ENCODE data around the gene SIDT1. TPM values are rescaled to one million over a fixed set of nuclear protein-coding genes. Genes with fewer than 3 reads are reported as not detected.

Gene SIDT1
- total and polyA plus RNA-seq, 2 donors (not counting 1 experiment from before 2014, with no cell fraction given) = 53.2 to 84.4 TPM

GRCh38 chr3:113565555-113565954 is 33.2 kb downstream of the SIDT1 start:
- no peak overlapping the region for H3K4me3 Mint-ChIP-seq
- no peak overlapping the region for H3K27ac Mint-ChIP-seq
- intact Hi-C loops (cut with micrococcal nuclease) = no loop called here
- Histone ChIP-seq H3K4me2 (replicated peaks; ENCODE audit: low read depth, low read length, poor library complexity, severe bottlenecking) (no peak overlapping the region), H3K36me3 (replicated peaks in 1 of 2; ENCODE audit: control extremely low read depth in 1 of 2, control insufficient read depth in 1 of 2, extremely low read depth in 1 of 2, insufficient read depth in 2 of 2, low read length in 1 of 2) (peaks cover 0 to 36% of the 10 kb centered on the region in 2 experiments), H2AFZ (ENCODE audit: insufficient read depth, low read depth, low read length, poor library complexity, severe bottlenecking) (no peak overlapping the region), H3K4me3 (ENCODE audit: control extremely low read depth in 1 of 5, extremely low read depth in 1 of 5, insufficient read depth in 1 of 5, low read depth in 2 of 5, low read length in 4 of 5) (no peak overlapping the region), H3K27ac (ENCODE audit: low read length in 2 of 2) (no peak overlapping the region), H3K9ac (ENCODE audit: low read length) (no peak overlapping the region), H3K9me3 (ENCODE audit: control extremely low read depth in 1 of 3, control insufficient read depth in 2 of 3, insufficient read depth in 1 of 3, low read length in 2 of 3) (no peaks in the 10 kb centered on the region), H3K79me2 (ENCODE audit: control insufficient read depth, insufficient read depth, low read length) (peaks cover 8% of the 10 kb centered on the region), H3K27me3 (replicated peaks in 1 of 4; ENCODE audit: control extremely low read depth in 1 of 4, control insufficient read depth in 3 of 4, insufficient read depth in 4 of 4, low read length in 3 of 4) (no peaks in the 10 kb centered on the region), H3K4me1 (ENCODE audit: control insufficient read depth in 2 of 2, insufficient read depth in 2 of 2, low read length in 2 of 2) (peaks cover 3% of the 10 kb centered on the region in 2 donors), H4K20me1 (ENCODE audit: control insufficient read depth, insufficient read depth, low read length, poor library complexity, severe bottlenecking) (peaks cover 8% of the 10 kb centered on the region)
- DNase-seq (no peak), ATAC-seq (ENCODE audit: low read depth) (no peak)
- POLR2A ChIA-PET = no interaction called here
- WGBS (ENCODE audit: insufficient coverage) = no CpG with 5 or more reads among the region's 1 CpG
- H3K27me3 Mint-ChIP-seq = no peaks in the 10 kb centered on the region
- no peaks in the 10 kb centered on the region for H3K9me3 Mint-ChIP-seq (ENCODE audit: insufficient read depth)
- no peak for TF ChIP-seq CTCF (IDR thresholded peaks at IDR 0.05)
- TF ChIP-seq EZH2 (IDR thresholded peaks at IDR 0.05; ENCODE audit: borderline replicate concordance, insufficient read depth, low read depth, low read length, poor library complexity, severe bottlenecking) = no peak
- CTCF ChIA-PET = interaction anchor here (0.7 kb wide), 1 partner anchor 276 kb away, joined by 3 read pairs; no protein-coding TSS in a partner anchor
- H3K4me1 Mint-ChIP-seq = peaks cover 12% of the 10 kb centered on the region

- peaks cover 0 to 38% of the 10 kb centered on the region in 2 experiments for H3K36me3 ChIP-seq (replicated peaks in 1 of 2; ENCODE audit: control extremely low read depth in 1 of 2, control insufficient read depth in 1 of 2, extremely low read depth in 1 of 2, insufficient read depth in 2 of 2, low read length in 1 of 2)
- no peaks in the 10 kb centered on the region for H4K20me1 ChIP-seq (ENCODE audit: control insufficient read depth, insufficient read depth, low read length, poor library complexity, severe bottlenecking)
- H3K4me2 ChIP-seq (replicated peaks; ENCODE audit: low read depth, low read length, poor library complexity, severe bottlenecking) = no peak overlapping the region
- TF ChIP-seq CTCF (IDR thresholded peaks at IDR 0.05) (no peak), EZH2 (IDR thresholded peaks at IDR 0.05; ENCODE audit: borderline replicate concordance, insufficient read depth, low read depth, low read length, poor library complexity, severe bottlenecking) (no peak)
- H3K9ac ChIP-seq (ENCODE audit: low read length) = no peak overlapping the region
- CTCF ChIA-PET = no interaction called here
- H3K4me1 ChIP-seq (ENCODE audit: control insufficient read depth in 2 of 2, insufficient read depth in 2 of 2, low read length in 2 of 2) = no peaks in the 10 kb centered on the region
- H3K4me3 ChIP-seq (ENCODE audit: control extremely low read depth in 1 of 5, extremely low read depth in 1 of 5, insufficient read depth in 1 of 5, low read depth in 2 of 5, low read length in 4 of 5) = no peak overlapping the region
- Mint-ChIP-seq H3K4me1 (peaks cover 2% of the 10 kb centered on the region), H3K4me3 (no peak overlapping the region), H3K9me3 (ENCODE audit: insufficient read depth) (no peaks in the 10 kb centered on the region), H3K27me3 (no peaks in the 10 kb centered on the region), H3K27ac (no peak overlapping the region)
- H2AFZ ChIP-seq (ENCODE audit: insufficient read depth, low read depth, low read length, poor library complexity, severe bottlenecking) = no peak overlapping the region
- ATAC-seq (ENCODE audit: low read depth) (no peak), DNase-seq (no peak)
- WGBS (ENCODE audit: insufficient coverage) = no CpG with 5 or more reads among the region's 3 CpGs
- no peaks in the 10 kb centered on the region for H3K79me2 ChIP-seq (ENCODE audit: control insufficient read depth, insufficient read depth, low read length)
- POLR2A ChIA-PET = no interaction called here
- no peaks in the 10 kb centered on the region for H3K27me3 ChIP-seq (replicated peaks in 1 of 4; ENCODE audit: control extremely low read depth in 1 of 4, control insufficient read depth in 3 of 4, insufficient read depth in 4 of 4, low read length in 3 of 4)
- H3K27ac ChIP-seq (ENCODE audit: low read length in 2 of 2) = no peak overlapping the region
- no peaks in the 10 kb centered on the region for H3K9me3 ChIP-seq (ENCODE audit: control extremely low read depth in 1 of 3, control insufficient read depth in 2 of 3, insufficient read depth in 1 of 3, low read length in 2 of 3)
- intact Hi-C loops (cut with micrococcal nuclease) = no loop called here
These were observed 37.8 kb downstream of the SIDT1 start for GRCh38 chr3:113570158-113570557.
